H1 (cell line): ENCODE data around the gene SEL1L2. TPM values are rescaled to one million over a fixed set of nuclear protein-coding genes. Genes with fewer than 3 reads are reported as not detected.

Experiments
- CTCF ChIA-PET: fragments of 300-600 bp; sonication (Branson Sonifier 250); formaldehyde crosslinking; loops from one replicate; lab custom pipeline; 2021; ENCODE audit not compliant: partially characterized antibody; lab: Charles Lee
- POLR2A ChIA-PET: fragments of 300-600 bp; sonication (Branson Sonifier 250); formaldehyde crosslinking; loops from one replicate; lab custom pipeline; 2021; ENCODE audit warnings: inconsistent platforms; ENCODE audit not compliant: partially characterized antibody; lab: Charles Lee
- DNase-seq, 2 experiments: peaks; one replicate each; pipeline versions ENCODE4 v3.0.0 to v3.0.0-alpha.2; 2010 to 2022; ENCODE audit warnings: low spot score in 2 of 2, low read depth in 1 of 2, mixed read lengths in 1 of 2
- FAIRE-seq: peaks from 2 replicates; lab custom pipeline; 2011; peaks lifted over from hg19 to GRCh38; lab: Jason Lieb, UNC
- H2AFZ ChIP-seq: 2 replicates; pipeline ENCODE4 v1.8.1; 2012; ENCODE audit warnings: low read length, inconsistent platforms
- H2AK5ac ChIP-seq: 2 replicates; pipeline ENCODE4 v1.6.1; 2013; ENCODE audit warnings: low read depth, low read length
- H2BK120ac ChIP-seq: replicated peaks from 2 replicates; pipeline ENCODE3; 2013; ENCODE audit warnings: low read depth, low read length, inconsistent platforms
- H2BK12ac ChIP-seq: 2 replicates; pipeline ENCODE4 v1.6.1; 2013; ENCODE audit warnings: low read depth, low read length
- H2BK15ac ChIP-seq: 2 replicates; pipeline ENCODE4 v1.6.1; 2013; ENCODE audit warnings: low read length
- H2BK20ac ChIP-seq: 2 replicates; pipeline ENCODE4 v1.6.1; 2013; ENCODE audit warnings: low read length
- H2BK5ac ChIP-seq: 2 replicates; pipeline ENCODE4 v1.6.1; 2013; ENCODE audit warnings: low read depth, low read length
- H3K14ac ChIP-seq: 2 replicates; pipeline ENCODE4 v1.6.1; 2013; ENCODE audit warnings: inconsistent platforms; ENCODE audit not compliant: insufficient read length
- H3K18ac ChIP-seq: 2 replicates; pipeline ENCODE4 v1.6.1; 2013; ENCODE audit warnings: low read length; ENCODE audit errors: extremely low read depth
- H3K23ac ChIP-seq: 2 replicates; pipeline ENCODE4 v1.6.1; 2013; ENCODE audit warnings: inconsistent platforms; ENCODE audit not compliant: insufficient read length
- H3K23me2 ChIP-seq: 2 replicates; pipeline ENCODE4 v1.6.1; 2013; ENCODE audit warnings: low read depth, low read length
- H3K27ac ChIP-seq: 2 replicates; pipeline ENCODE4 v1.6.1; 2011; ENCODE audit warnings: low read depth, low read length, inconsistent platforms
- H3K27me3 ChIP-seq, 4 experiments: replicated peaks in 1 of 4; 1 replicate in 1 of 4; 2 replicates in 3 of 4; pipeline versions ENCODE4 v1.6.1 to v1.8.1; 2011 to 2013; ENCODE audit warnings: low read length in 3 of 4, mild to moderate bottlenecking in 3 of 4, inconsistent platforms in 2 of 4, mixed read lengths in 2 of 4, moderate library complexity in 1 of 4; ENCODE audit not compliant: control insufficient read depth in 3 of 4, insufficient read depth in 3 of 4; ENCODE audit errors: extremely low read depth in 1 of 4
- H3K36me3 ChIP-seq, 4 experiments: 2 replicates each; pipeline versions ENCODE4 v1.6.1 to v1.8.1; 2011 to 2013; ENCODE audit warnings: mild to moderate bottlenecking in 4 of 4, low read length in 3 of 4, moderate library complexity in 2 of 4, control low read depth in 1 of 4, inconsistent platforms in 1 of 4; ENCODE audit not compliant: insufficient read depth in 4 of 4, control insufficient read depth in 2 of 4
- H3K4ac ChIP-seq: replicated peaks from 2 replicates; pipeline ENCODE3; 2013; ENCODE audit warnings: low read length, low read depth, mixed read lengths, inconsistent platforms; ENCODE audit not compliant: insufficient read length
- H3K4me1 ChIP-seq, 4 experiments: replicated peaks in 1 of 4; 1 replicate in 1 of 4; 2 replicates in 3 of 4; pipeline versions ENCODE4 v1.6.1 to v1.8.1; 2011 to 2013; ENCODE audit warnings: low read length in 3 of 4, inconsistent platforms in 2 of 4, mixed read lengths in 1 of 4; ENCODE audit not compliant: insufficient read depth in 4 of 4, control insufficient read depth in 3 of 4
- H3K4me2 ChIP-seq, 2 experiments: 2 replicates each; pipeline versions ENCODE4 v1.6.1 to v1.8.1; 2011 to 2013; ENCODE audit warnings: low read depth in 2 of 2, low read length in 2 of 2, control low read depth in 1 of 2, inconsistent platforms in 1 of 2, mild to moderate bottlenecking in 1 of 2; ENCODE audit not compliant: insufficient read depth in 1 of 2
- H3K4me3 ChIP-seq, 4 experiments: fragments of 200-600, 300-600 bp in 1 of 4; sonication (generic), shearing (Covaris generic), sonication (Bioruptor Twin) in 1 of 4; 2 replicates each; pipeline versions ENCODE4 v1.5.1 to v1.8.1; 2011 to 2016; ENCODE audit warnings: low read length in 4 of 4, low read depth in 3 of 4, control low read depth in 2 of 4, inconsistent platforms in 2 of 4, mild to moderate bottlenecking in 2 of 4, mixed read lengths in 1 of 4, moderate library complexity in 1 of 4; ENCODE audit not compliant: insufficient read depth in 2 of 4; ENCODE audit errors: extremely low read depth in 1 of 4
- H3K56ac ChIP-seq: replicated peaks from 2 replicates; pipeline ENCODE3; 2013; ENCODE audit warnings: low read depth, mild to moderate bottlenecking, mixed read lengths, low read length, inconsistent platforms; ENCODE audit not compliant: insufficient read length
- H3K79me1 ChIP-seq: 2 replicates; pipeline ENCODE4 v1.6.1; 2013; ENCODE audit warnings: low read depth, low read length, control low read depth
- H3K79me2 ChIP-seq, 2 experiments: 2 replicates each; pipeline versions ENCODE4 v1.6.1 to v1.8.1; 2012 to 2013; ENCODE audit warnings: low read length in 2 of 2, mild to moderate bottlenecking in 2 of 2, inconsistent platforms in 1 of 2; ENCODE audit not compliant: insufficient read depth in 2 of 2, control insufficient read depth in 1 of 2
- H3K9ac ChIP-seq, 4 experiments: replicated peaks in 1 of 4; 1 replicate in 1 of 4; 2 replicates in 3 of 4; pipeline versions ENCODE4 v1.6.1 to v1.8.1; 2011 to 2013; ENCODE audit warnings: low read depth in 3 of 4, low read length in 3 of 4, control low read depth in 2 of 4, mild to moderate bottlenecking in 2 of 4, moderate library complexity in 2 of 4, inconsistent platforms in 1 of 4; ENCODE audit errors: extremely low read depth in 1 of 4
- H3K9me3 ChIP-seq, 2 experiments: 2 replicates each; pipeline versions ENCODE4 v1.6.1 to v1.8.1; 2012 to 2013; ENCODE audit warnings: mild to moderate bottlenecking in 2 of 2, moderate library complexity in 2 of 2, control low read depth in 1 of 2, inconsistent platforms in 1 of 2, low read depth in 1 of 2, low read length in 1 of 2, mixed read lengths in 1 of 2; ENCODE audit not compliant: insufficient read depth in 2 of 2
- H4K20me1 ChIP-seq, 2 experiments: replicated peaks in 1 of 2; 2 replicates each; pipeline versions ENCODE3 to v1.8.1; 2011 to 2013; ENCODE audit warnings: inconsistent platforms in 2 of 2, low read length in 2 of 2, mild to moderate bottlenecking in 1 of 2; ENCODE audit not compliant: insufficient read depth in 2 of 2, control insufficient read depth in 1 of 2
- H4K5ac ChIP-seq: 2 replicates; pipeline ENCODE4 v1.6.1; 2013; ENCODE audit warnings: low read length, low read depth, mixed read lengths, inconsistent platforms; ENCODE audit not compliant: insufficient read length
- H4K8ac ChIP-seq: 2 replicates; pipeline ENCODE4 v1.8.0; 2013; ENCODE audit warnings: mild to moderate bottlenecking, moderate library complexity, low read length, inconsistent platforms; ENCODE audit not compliant: insufficient read depth; ENCODE audit errors: extremely low read depth
- H4K91ac ChIP-seq: replicated peaks from 2 replicates; pipeline ENCODE3; 2013; ENCODE audit warnings: low read length, mixed read lengths, inconsistent platforms; ENCODE audit not compliant: insufficient read length
- ASH2L ChIP-seq: fragments of 200-600, 300-600 bp; sonication (generic); IDR thresholded peaks from one replicate; pipeline ENCODE4 v1.7.1; 2017; ENCODE audit warnings: low read length
- CBX8 ChIP-seq: fragments of 300-800, 300-1000 bp; sonication (generic); IDR thresholded peaks from 2 replicates; pipeline ENCODE4 v1.7.1; 2016; ENCODE audit warnings: low read depth, low read length, borderline replicate concordance
- CTBP2 ChIP-seq: IDR thresholded peaks from 2 replicates; pipeline ENCODE4 v1.7.0; 2011; ENCODE audit warnings: borderline replicate concordance, mild to moderate bottlenecking, moderate library complexity, mixed read lengths, low read length; ENCODE audit not compliant: insufficient read depth, insufficient read length
- GABPA ChIP-seq: IDR thresholded peaks from 2 replicates; pipeline ENCODE4 v1.6.1; 2011; ENCODE audit warnings: mild to moderate bottlenecking, low read length, moderate library complexity, borderline replicate concordance; ENCODE audit not compliant: insufficient read depth
- GTF2F1 ChIP-seq: IDR thresholded peaks from 2 replicates; pipeline ENCODE4 v1.6.1; 2012; ENCODE audit warnings: low read depth, low read length, improper control_type of control experiment, borderline replicate concordance
- HDAC6 ChIP-seq: IDR thresholded peaks from one replicate; pipeline ENCODE4 v1.7.1; 2012; ENCODE audit warnings: low read depth, mild to moderate bottlenecking, inconsistent platforms, low read length, moderate library complexity
- KDM5A ChIP-seq: fragments of 200-600 bp; IDR thresholded peaks from 2 replicates; pipeline ENCODE4 v1.7.1; 2012; ENCODE audit warnings: mild to moderate bottlenecking, low read length, inconsistent platforms, mixed read lengths
- RNF2 ChIP-seq: fragments of 200-900, 300-1000 bp; sonication (generic); IDR thresholded peaks from 2 replicates; pipeline ENCODE4 v1.7.1; 2016; ENCODE audit warnings: borderline replicate concordance, low read depth, mild to moderate bottlenecking, antibody characterized with exemption, low read length; ENCODE audit not compliant: poor library complexity, severe bottlenecking; ENCODE audit errors: missing control alignments
- SIN3A ChIP-seq, 2 experiments: IDR thresholded peaks in 1 of 2; conservative IDR thresholded peaks in 1 of 2; 2 replicates each; pipeline ENCODE4 v1.6.1; 2011 to 2012; ENCODE audit warnings: low read length in 2 of 2, improper control_type of control experiment in 1 of 2, low read depth in 1 of 2, mild to moderate bottlenecking in 1 of 2
- TEAD4 ChIP-seq: IDR thresholded peaks from 2 replicates; pipeline ENCODE4 v1.6.1; 2012; ENCODE audit warnings: low read depth, low read length, inconsistent platforms, mixed read lengths
- WGBS, 2 experiments: shearing (Covaris generic) in 1 of 2; methylation state at CpG; one replicate each; pipeline versions ENCODE4 v1.1.6 to v1.1.7; 2013 to 2015; ENCODE audit warnings: low lambda C conversion rate in 2 of 2, mixed read lengths in 2 of 2, inconsistent platforms in 1 of 2, low coverage in 1 of 2, missing lambda C conversion rate in 1 of 2; ENCODE audit not compliant: insufficient replicate concordance in 2 of 2, insufficient coverage in 1 of 2, insufficient read length in 1 of 2; ENCODE audit errors: extremely low coverage in 1 of 2, missing lambda C conversion rate in 1 of 2; 5-methylcytosine and 5-hydroxymethylcytosine counted together
- polyA plus RNA-seq, 7 experiments: library from polyadenylated mRNA; depleted of rRNA in 3 of 7; stranded (reverse) in 5 of 7; unstranded in 2 of 7; fragments of >200 nt in 5 of 7; fragments of 200-250 nt in 2 of 7; gene quantifications; 1 replicate in 5 of 7; 2 replicates in 1 of 7; 4 replicates in 1 of 7; pipeline versions ENCODE4 v1.2.1 to v1.2.3, GENCODE V29; 2011 to 2013; ENCODE audit warnings: missing spikeins in 2 of 7, mixed read lengths in 2 of 7
- total RNA-seq: library from RNA; stranded (reverse); fragmentation: NEBNext Ultra II Directional; extraction: Animal tissue kit (Norgen Biotek cat#: 25700); gene quantifications from 2 replicates; pipeline ENCODE4 v1.2.1, GENCODE V29; 2021
- TF ChIP-seq, protein P1 (sequence below): IDR thresholded peaks from 2 replicates; pipeline ENCODE4 v1.6.1; 2012; ENCODE audit warnings: inconsistent platforms
- TF ChIP-seq, protein P2 (sequence below): IDR thresholded peaks from 2 replicates; pipeline ENCODE4 v1.6.1; 2012; ENCODE audit warnings: low read length, inconsistent platforms

Gene SEL1L2
- total and polyA plus RNA-seq, 2 of the 8 experiments (the other 6 are each of a cell fraction or from before 2014, with no cell fraction given) = not detected

DNA sequence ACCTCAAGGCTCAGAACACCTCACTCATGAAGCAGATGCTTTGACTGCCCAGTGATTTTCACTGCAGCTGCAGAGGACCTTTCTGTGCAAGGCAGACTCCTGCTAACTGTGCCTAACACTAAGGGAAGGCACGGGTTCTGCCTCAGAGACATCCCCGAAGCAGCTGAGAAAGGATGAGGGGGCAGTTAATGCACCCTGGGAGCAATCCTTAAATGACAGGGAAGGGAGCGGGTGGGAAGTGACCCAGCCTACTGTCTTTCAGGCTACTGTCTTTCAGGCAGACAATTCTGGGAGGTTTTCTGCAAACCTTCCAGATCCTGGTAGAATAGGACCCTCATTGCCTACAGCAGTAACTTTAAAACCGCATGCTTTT, 150.3 kb downstream of the SEL1L2 start:
- H2BK20ac ChIP-seq = no peak overlapping the region
- no peaks in the 10 kb centered on the region for H3K79me1 ChIP-seq
- H2BK5ac ChIP-seq = no peak overlapping the region
- H2AK5ac ChIP-seq = no peak overlapping the region
- no peak overlapping the region for H4K91ac ChIP-seq
- no peak overlapping the region for H4K8ac ChIP-seq
- no peak overlapping the region for H3K9ac ChIP-seq
- H3K27ac ChIP-seq = no peak overlapping the region
- H3K4me1 ChIP-seq = no peaks in the 10 kb centered on the region
- ChIA-PET POLR2A (no interaction called here), CTCF (interaction anchor here (2.2 to 2.7 kb wide), 2 partner anchors 15 to 21 kb away, joined by 10 to 12 read pairs; no protein-coding TSS in a partner anchor)
- no peak overlapping the region for H2BK12ac ChIP-seq
- 88% methylated on average over 4 of the region's 4 CpGs; no CpG with 5 or more reads in 1 of the 2 experiments for WGBS, 2 experiments
- no peak overlapping the region for H4K5ac ChIP-seq
- H3K56ac ChIP-seq = no peak overlapping the region
- H3K23ac ChIP-seq = no peak overlapping the region
- no peak overlapping the region for H3K14ac ChIP-seq
- no peak overlapping the region for H3K18ac ChIP-seq
- H2BK15ac ChIP-seq = no peak overlapping the region
- no peak overlapping the region for H2AFZ ChIP-seq
- no peaks in the 10 kb centered on the region for H4K20me1 ChIP-seq
- H3K4me3 ChIP-seq = no peak overlapping the region
- no peaks in the 10 kb centered on the region for H3K36me3 ChIP-seq
- H3K4ac ChIP-seq = no peak overlapping the region
- H3K23me2 ChIP-seq = no peaks in the 10 kb centered on the region
- H3K27me3 ChIP-seq = no peaks in the 10 kb centered on the region
- H3K4me2 ChIP-seq = no peak overlapping the region
- no peak for DNase-seq
- no peaks in the 10 kb centered on the region for H3K9me3 ChIP-seq
- H2BK120ac ChIP-seq = no peak overlapping the region
- FAIRE-seq = no peak
- no peaks in the 10 kb centered on the region for H3K79me2 ChIP-seq
- TF ChIP-seq, protein P1, sequence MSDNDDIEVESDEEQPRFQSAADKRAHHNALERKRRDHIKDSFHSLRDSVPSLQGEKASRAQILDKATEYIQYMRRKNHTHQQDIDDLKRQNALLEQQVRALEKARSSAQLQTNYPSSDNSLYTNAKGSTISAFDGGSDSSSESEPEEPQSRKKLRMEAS = no peak
- TF ChIP-seq, protein P2, sequence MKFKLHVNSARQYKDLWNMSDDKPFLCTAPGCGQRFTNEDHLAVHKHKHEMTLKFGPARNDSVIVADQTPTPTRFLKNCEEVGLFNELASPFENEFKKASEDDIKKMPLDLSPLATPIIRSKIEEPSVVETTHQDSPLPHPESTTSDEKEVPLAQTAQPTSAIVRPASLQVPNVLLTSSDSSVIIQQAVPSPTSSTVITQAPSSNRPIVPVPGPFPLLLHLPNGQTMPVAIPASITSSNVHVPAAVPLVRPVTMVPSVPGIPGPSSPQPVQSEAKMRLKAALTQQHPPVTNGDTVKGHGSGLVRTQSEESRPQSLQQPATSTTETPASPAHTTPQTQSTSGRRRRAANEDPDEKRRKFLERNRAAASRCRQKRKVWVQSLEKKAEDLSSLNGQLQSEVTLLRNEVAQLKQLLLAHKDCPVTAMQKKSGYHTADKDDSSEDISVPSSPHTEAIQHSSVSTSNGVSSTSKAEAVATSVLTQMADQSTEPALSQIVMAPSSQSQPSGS = no peak
- no peak for TF ChIP-seq TEAD4
- no peak for TF ChIP-seq GTF2F1
- no peak for TF ChIP-seq HDAC6
- TF ChIP-seq KDM5A = no peak
- no peak for TF ChIP-seq CBX8
- no peak for TF ChIP-seq SIN3A (conservative IDR thresholded peaks at IDR 0.05 in 1 of 2, IDR thresholded peaks at IDR 0.05 in 1 of 2; ENCODE audit: low read depth in 1 of 2, low read length in 2 of 2)
- no peak for TF ChIP-seq RNF2
- TF ChIP-seq ASH2L = no peak
- no peak for TF ChIP-seq CTBP2
- no peak for TF ChIP-seq GABPA
